LHCN-M2 (cell line): Measurements from ENCODE around the gene RBM15. TPM values are rescaled to one million over a fixed set of nuclear protein-coding genes. Genes with fewer than 3 reads are reported as not detected.

Experiments used
- DNase-seq: peaks from one replicate; pipeline ENCODE4 v3.0.0-alpha.2; 2012; ENCODE audit warnings: low read depth
- total RNA-seq: library from RNA; depleted of rRNA; stranded (reverse); fragments of >200 nt; gene quantifications from 2 replicates; pipeline ENCODE4 v1.2.3, GENCODE V29; 2014; rRNA removed

The RBM15 gene
- total RNA-seq, 1 experiment from 2014 or later: 33.3 TPM

- no peak for DNase-seq
Observed at GRCh38 chr1:110394493-110394820, 55.3 kb downstream of the RBM15 start.

Other genes with a start within 250 kb of the RBM15 start
- not detected in 2 replicates for gene UBL4B, start 226.9 kb upstream of the RBM15 start, total RNA-seq
- gene SLC6A17, start 188.9 kb upstream of the RBM15 start, total RNA-seq: 0.23 and 0.38 TPM in 2 replicates
- gene KCNC4, start 129.1 kb upstream of the RBM15 start, total RNA-seq: 0.46 and 0.51 TPM in 2 replicates
- 8.0 and 8.1 TPM in 2 replicates for gene SLC16A4, start 51.6 kb downstream of the RBM15 start, total RNA-seq
- 101 and 116 TPM in 2 replicates for gene LAMTOR5, start 68.3 kb downstream of the RBM15 start, total RNA-seq
- gene PROK1, start 111.8 kb downstream of the RBM15 start, total RNA-seq: not detected in 2 replicates
- gene KCNA10, start 179.8 kb downstream of the RBM15 start, total RNA-seq: not detected in 2 replicates